Activated CD8-positive, alpha-beta memory T cell treated with anti-CD3 and anti-CD28 coated beads, Interleukin-2, amount 50 U/mL, for 48 hours (primary cell): ENCODE measurements around the gene BIK.
"Not testable (repeated sequence)": the region's sequence is repeated elsewhere in the genome, so short reads cannot be mapped to it uniquely, and the experiment has no call there.

ENCODE experiments used
- DNase-seq: peaks from one replicate; pipeline ENCODE4 v3.0.0-alpha.2; 2020

Gene BIK

DNA sequence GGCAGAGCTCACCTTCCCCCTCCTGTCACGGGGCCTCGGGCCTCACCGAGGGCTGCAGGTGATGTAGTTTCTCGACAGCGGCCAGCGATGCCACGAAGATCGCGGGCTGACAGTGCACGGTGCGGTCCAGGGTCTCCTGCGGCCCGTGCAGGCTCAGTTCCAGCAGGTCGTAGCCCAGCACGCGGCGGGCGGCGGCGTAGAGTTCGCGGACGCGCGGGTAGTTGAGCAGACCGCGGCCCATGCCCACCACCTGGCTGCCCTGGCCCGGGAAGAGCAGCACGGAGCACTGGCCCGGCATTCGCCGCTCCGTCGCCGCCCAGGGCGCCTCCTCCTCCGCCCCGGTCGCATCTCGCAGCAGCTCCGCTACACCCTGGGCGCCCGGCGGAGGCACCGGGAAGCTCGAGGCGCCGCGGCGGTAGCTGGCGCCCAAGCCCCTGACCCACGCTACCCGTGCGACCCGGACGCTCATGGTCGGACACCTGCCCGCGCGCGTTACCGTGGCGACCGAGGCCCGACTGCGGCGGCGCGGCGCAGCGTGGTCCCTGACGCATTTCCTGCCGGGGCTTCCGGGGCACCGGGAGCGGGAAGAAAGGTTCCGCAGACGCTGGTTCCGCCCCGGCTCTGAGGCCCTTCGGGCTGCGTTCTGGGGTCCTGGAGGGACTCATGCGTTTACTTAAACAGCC, 32.5 kb downstream of the BIK start, which contains the start of gene MCAT:
MCAT (minus strand) TSS at position 519 of the 683 bp plus-strand sequence; CDS start at position 469, 50 bp downstream.
- peak; percentile 94 for DNase-seq

DNA sequence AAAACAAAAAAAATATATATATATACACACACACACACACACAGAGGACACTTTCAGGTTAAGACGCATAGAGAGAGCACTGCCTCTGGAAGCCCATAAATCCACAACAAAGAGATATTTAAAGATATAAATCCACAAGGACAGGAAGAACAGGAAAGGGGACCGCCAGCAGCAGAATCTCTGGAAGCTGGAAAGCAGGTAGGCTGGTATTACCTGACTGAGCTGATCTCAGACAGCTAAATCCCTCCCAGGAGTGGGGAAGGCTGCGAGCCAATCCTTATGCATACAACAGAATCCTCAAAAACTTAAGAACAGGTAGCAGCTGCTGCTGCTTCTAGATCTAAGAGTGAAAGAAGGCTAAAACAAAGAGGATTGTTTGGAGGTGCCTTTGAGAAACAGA, 34.4 kb downstream of the BIK start:
- no peak for DNase-seq

DNA sequence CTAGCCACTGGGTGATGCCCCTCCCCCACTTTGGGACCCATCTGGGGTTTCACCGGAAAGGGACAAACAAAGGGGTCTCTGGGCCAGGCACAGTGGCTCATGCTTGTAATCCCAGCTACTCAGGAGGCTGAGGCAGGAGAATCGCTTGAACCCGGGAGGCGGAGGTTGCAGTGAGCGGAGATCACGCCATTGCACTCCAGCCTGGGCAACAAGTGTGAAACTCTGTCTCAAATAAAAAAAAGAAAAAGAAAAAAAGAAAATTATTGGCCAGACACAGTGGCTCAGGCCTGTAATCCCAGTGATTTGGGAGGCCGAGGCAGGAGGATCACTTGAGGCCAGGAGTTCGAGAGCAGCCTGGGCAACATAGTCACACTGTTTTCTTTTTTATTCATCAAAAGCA, 34.8 kb downstream of the BIK start:
- not testable (repeated sequence) for DNase-seq

DNA sequence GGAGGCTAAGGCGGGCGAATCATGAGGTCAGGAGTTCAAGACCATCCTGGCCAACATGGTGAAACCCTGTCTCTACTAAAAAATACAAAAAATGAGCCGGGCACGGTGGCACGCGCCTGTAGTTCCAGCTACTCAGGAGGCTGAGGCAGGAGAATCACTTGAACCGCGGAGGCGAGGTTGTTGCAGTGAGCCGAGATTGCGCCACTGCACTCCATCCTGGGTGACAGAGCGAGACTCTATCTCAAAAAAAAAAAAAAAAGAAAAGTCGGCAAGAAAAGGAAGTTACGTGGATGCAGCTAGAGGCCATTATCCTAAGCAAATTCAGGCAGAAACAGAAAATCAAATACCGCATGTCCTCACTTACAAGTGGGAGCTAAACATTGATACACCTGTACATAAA, 35.8 kb downstream of the BIK start:
- not testable (repeated sequence) for DNase-seq

- no peak for DNase-seq
Measured at GRCh38 chr22:43147821-43148220, 37.3 kb downstream of the BIK start.

DNA sequence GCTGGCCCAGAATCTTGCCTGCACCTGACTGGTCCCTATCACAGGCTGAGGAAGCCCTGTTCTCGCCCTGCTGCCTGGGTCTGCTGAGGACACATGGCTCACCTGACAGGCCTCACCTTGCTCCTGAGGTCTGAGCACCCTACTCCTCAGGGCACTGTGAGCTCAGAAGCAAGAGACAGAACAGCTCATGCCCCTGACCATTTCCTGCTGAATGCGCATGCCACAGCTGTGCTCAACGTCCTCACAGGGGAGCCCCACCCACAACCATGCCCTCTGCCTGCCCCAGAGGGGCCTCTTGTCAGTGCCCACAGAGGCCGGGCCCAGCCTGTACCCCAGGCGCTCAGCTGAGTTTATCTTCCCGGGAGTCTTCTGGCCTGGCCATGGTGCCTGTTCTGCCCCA, 38.0 kb downstream of the BIK start:
- no peak for DNase-seq

GRCh38 chr22:43150731-43151206, 40.2 kb downstream of the BIK start:
- DNase-seq: no peak

DNA sequence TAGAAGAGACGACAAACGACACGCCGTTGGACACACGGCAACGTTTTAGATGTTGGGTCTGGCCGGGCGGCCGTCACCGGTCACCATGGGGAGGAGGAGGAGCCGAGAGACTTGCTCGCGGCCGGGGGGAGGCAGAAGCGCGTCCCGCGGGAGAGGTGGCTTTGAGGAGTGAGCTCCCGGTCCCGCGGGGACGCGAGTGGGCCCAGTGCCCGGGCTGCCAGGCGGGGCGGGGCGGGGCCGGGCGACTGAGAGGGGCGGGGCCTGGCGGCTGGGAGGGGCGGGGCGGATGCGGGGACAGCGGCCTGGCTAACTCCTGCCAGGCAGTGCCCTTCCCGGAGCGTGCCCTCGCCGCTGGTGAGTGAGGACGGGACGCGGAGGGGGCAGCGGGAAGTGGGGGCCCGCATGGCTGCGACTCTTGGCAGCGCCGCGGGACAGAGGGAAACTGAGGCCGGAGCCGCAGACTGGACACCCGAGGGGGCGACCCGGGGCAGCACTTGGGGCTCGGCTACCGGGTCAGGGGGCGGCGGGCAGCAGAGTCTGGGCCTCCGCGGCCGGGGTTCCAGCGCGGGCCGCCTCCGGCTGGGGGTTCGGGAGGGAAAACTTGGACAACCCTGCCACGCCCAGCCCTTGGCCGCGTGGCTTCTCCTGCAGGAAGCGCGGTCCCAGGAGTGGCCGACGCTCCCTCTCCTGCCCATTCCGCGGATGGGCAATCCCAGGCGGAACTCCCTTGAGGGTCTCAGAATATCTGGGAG, 40.9 kb downstream of the BIK start, which contains the start of gene TSPO:
TSPO (plus strand) TSS at position 309 of the 752 bp plus-strand sequence. CDS start 7,680 bp downstream, outside the sequence.
- peak; percentile 85 for DNase-seq

DNA sequence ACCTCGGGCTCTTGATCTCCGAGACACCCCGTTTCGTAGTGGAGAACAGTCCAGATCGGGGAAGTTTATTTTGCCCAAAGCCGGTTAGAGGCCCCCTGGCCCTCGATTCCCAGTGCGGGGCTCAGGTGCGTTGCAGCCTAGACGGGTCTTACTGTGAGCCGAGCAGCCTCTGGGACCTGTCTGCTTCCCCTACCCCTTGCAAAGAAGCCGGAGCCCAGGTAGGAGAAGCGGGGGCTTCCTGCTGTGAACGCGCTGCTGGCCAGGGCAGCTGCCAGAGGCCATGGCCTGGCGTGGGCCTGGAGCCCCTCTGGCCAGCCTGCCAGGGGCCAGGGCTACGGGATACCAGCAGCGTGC, 41.4 kb downstream of the BIK start:
- peak; percentile 60 for DNase-seq

DNA sequence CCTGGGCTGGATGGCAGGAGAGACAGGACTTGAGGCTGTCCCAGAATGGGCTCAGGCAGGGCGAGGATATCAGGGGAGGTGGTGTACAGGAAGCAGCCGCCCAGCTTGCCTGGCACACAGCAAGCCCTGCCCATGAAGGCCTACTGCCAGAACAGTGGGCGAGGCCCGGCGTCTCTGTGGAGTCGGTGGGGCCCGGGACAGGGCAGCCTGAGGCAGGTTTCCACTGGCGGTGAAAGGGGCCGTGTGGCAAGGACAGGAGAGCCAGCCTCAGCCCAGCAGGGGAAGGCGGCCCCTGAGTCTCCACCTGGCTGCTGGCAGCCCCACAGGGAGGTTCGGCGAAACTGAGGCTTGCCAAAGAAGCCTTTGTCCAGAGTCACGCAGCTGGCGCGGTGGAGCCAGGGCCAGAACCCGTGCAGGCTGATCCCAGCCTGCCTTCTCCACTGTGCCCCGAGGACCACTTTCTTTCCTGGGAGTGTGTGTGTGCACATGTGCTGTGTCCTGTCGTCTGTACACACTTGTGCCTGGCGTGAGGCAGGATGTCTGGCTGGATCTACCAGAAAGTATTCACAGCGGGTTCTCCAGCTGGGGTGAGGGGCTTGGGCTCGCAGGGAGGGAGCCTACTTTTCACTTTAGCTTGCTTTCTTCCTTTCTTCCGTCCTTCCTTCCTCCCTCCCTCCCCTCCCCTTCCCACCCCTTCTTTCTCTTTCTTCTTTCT, 42.0 kb downstream of the BIK start:
- peak; percentile 78 for DNase-seq

DNA sequence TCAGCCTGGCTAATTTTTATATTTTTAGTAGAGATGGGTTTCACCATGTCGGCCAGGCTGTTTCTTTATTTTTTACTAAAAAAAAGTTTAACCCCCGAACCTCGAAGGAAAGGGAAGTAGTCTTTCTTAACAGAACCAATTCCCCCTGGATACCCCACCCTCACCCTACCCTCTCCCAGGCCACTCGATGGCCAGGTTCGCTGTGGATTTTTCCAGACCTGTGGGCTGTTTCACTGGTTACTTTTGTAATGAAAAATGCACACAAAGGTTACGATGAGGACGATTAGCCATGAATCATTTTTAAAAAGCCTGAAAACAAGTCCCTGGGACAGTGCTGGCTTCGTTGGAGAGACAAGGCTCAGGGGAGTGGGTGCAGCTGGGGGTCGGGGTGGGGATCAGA, 43.3 kb downstream of the BIK start:
- no peak for DNase-seq

- DNase-seq: no peak
Measured at GRCh38 chr22:43154887-43155536, 44.5 kb downstream of the BIK start.

DNA sequence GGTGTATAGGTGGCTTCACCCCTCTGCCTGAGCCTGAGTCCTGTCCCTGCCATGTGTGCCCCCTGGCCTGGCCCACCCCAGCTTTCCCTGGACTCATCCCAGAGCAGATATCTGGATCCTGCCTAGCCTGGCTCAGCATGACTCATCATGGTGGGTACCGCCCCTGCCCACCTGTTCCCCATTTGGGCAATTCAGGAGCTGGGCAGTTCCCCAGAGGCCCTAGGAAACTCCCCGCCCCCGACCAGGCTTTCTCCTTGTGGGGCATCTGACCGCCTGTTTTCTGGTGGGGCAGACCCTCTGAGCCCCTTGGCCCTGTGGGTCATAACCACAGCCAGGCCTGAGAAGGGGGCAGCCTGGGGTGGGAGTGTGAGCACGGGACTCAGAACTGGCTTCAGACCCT, 45.2 kb downstream of the BIK start:
- DNase-seq: no peak

DNA sequence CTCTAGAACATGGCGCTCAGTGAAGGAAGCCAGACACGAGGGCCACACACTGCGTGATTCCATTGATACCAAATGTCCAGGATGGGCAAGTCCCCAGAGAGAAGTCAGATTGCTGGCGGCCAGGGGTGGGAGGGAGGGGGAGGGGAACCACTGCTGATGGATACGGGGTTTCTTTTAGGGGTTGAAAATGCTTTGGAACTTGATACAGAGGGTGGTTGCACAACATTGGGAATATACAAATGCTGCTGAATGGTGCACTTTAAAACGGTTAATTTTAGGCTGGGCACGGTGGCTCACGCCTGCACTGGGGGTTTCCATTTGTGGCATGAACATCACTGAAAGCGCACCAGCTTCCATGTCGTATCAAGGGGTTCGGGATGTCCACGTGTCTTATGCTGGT, 45.9 kb downstream of the BIK start:
- DNase-seq: no peak

- no peak for DNase-seq
Measured at GRCh38 chr22:43157874-43158546, 47.5 kb downstream of the BIK start.

DNA sequence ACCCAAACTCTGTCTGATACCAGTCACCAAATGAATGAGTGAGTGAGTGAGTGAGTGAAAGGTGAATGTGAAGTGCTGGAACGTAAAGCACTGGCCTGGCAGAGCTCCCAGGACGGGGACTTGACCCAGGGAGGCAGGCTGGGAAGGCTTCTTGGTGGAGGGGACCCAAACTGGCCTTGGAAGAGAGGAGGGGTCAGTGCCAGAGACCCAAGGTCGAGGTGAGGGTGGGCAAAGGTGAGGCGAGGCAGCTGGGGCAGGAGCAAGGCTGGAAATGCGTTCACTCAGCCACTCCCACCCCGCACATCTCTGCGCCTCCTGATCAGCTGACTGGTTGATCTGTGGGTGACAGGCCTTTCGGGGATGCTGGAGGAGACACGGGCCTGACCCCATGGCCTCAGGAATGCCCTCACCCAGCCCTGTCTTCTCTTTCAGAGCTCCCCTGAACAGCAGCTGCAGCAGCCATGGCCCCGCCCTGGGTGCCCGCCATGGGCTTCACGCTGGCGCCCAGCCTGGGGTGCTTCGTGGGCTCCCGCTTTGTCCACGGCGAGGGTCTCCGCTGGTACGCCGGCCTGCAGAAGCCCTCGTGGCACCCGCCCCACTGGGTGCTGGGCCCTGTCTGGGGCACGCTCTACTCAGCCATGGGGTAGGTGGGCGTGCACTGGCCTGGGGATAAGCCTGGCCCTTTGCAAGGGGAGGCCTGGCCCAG, 48.4 kb downstream of the BIK start:
- no peak for DNase-seq

DNA sequence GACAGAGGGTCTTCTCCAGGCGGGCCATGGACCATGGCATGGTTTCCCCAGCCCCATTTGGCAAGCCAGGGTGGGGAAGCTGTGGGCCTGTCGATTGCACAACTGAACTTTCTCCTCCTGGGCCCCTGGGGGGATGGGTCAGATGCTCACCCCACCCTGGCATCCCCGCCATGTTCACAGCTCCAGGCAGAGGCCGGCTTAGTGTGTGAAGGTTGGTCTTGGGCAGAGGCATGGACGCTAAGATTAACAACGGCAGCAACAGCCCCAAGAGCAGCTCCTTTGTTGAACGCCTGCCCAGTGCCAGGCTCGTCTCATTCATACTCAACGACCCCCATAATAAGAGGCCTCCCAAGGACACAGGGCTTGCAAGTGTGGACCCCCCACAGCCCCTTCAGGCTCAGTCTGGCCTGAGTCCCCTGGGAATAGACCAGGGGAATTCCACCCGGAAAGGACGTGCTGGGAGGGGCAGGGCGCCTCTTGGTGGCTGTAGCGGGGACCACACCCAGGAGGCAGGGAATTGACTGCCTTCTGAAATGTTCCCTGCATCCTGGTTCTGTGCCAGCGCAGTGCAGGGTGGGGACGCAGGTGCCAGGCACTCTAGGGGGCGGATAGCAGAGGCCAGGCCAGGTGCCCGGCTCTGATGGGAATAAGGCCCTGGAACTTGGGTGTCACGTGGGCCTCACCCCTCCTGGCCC, 49.1 kb downstream of the BIK start:
- DNase-seq: no peak

DNA sequence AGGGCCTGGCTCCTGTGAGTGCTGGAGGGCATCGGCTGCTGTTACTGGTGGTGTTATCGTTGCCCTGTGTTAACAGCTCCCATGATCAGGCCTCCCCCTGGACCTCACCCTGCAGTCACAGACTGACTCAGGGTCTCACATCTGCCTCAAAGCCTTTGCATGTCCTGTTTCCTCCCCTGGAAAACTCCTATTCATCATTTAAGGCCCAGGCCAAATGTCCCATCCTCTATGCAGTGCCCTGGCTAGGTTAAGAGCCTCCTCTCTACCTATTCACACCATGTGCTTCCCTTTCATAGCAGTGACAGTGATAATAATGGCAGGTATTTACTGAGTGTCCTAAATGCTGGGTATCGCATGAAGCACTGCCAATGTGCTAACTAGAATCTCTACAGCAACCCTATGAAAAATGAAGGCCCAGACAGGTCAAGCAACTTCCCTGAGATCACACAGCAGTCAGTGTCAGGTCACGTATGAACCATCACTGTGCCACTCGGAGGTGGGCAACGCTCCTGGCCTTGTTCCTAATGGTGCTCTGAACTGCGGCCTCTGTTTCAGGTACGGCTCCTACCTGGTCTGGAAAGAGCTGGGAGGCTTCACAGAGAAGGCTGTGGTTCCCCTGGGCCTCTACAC, 50.1 kb downstream of the BIK start:
- DNase-seq: no peak

DNA sequence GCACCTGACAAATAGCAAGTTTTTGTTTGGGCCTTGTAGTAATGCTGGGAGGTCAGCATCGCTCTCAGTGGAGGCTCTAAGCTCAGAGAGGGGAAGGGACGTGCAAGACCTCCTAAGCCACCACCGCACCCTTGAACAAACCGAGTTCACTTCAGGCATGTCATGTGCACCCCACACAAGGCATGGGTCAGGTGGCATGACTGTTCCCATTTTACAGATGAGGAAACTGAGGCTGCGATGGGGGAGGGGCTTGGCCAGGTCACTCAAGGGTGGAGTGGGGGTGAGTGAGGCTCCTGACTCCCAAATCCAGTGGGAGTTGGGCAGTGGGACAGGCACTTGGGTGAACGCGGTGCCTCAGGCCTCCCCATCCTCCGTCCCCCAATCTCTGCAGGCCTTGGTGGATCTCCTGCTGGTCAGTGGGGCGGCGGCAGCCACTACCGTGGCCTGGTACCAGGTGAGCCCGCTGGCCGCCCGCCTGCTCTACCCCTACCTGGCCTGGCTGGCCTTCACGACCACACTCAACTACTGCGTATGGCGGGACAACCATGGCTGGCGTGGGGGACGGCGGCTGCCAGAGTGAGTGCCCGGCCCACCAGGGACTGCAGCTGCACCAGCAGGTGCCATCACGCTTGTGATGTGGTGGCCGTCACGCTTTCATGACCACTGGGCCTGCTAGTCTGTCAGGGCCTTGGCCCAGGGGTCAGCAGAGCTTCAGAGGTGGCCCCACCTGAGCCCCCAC, 52.0 kb downstream of the BIK start:
- DNase-seq: no peak

DNA sequence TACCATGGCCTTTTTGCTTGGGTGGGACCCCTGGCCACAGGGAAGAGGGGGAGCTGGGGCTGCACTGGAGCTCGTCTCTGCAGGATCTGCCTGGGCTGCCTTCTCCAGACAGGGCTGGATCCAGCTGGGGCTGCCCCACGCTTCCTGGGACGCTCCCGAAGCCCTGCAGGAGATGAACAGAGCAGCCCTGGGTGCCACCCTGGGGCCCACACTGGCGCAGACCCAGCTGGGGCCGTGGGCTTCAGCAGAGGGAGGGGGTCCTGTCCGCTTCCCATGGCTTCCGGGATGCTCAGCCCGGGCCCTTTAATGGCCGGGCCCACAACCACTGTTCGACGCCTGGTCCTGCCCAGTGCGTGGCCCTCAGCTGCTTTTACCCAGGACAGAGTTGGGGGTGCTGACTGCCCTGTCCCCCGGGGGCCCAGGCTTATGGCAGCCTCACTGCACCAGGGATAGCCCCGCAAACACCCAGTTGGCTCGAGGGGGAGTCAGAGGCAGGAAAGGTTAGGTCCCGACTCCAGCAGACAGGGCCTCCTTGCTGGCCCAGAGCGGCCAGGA, 52.8 kb downstream of the BIK start:
- no peak for DNase-seq
